Colonic mucosa (tissue), 4 donors: ENCODE data around the gene JAZF1. TPM values are rescaled to one million over a fixed set of nuclear protein-coding genes. Genes with fewer than 3 reads are reported as not detected.

Experiments
- DNase-seq: peaks from one replicate; pipeline ENCODE4 v3.0.0-alpha.2; 2020
- H3K27ac ChIP-seq: fragments of 200-600 bp; one replicate; pipeline ENCODE4 v1.8.0; 2021
- H3K27me3 ChIP-seq: fragments of 200-600 bp; one replicate; pipeline ENCODE4 v1.8.0; 2021
- H3K36me3 ChIP-seq: fragments of 200-600 bp; one replicate; pipeline ENCODE4 v1.8.0; 2021
- H3K4me1 ChIP-seq: fragments of 200-600 bp; one replicate; pipeline ENCODE4 v1.8.0; 2021; ENCODE audit warnings: mild to moderate bottlenecking
- H3K4me3 ChIP-seq: fragments of 200-600 bp; one replicate; pipeline ENCODE4 v1.8.0; 2021
- H3K9ac ChIP-seq, 2 donors: one replicate each; pipeline ENCODE4 v1.7.0; 2013; ENCODE audit warnings: control low read depth in 2 of 2, low read depth in 2 of 2, low read length in 2 of 2
- H3K9me3 ChIP-seq: fragments of 200-600 bp; one replicate; pipeline ENCODE4 v1.8.0; 2021
- CTCF ChIP-seq: fragments of 200-600 bp; IDR thresholded peaks from one replicate; pipeline ENCODE4 v1.8.0; 2022; ENCODE audit warnings: antibody characterized with exemption, mild to moderate bottlenecking
- intact Hi-C: fragments of 100-400 bp; cut with DNase I; formaldehyde crosslinking; loops from one replicate; pipeline ENCODE4 v1.14.1; 2022
- total RNA-seq, 2 donors: library from RNA; stranded (reverse); fragmentation: NEBNext Ultra II Directional in 1 of 2; extraction: Animal tissue kit (Norgen Biotek cat#: 25700) in 1 of 2; gene quantifications; one replicate each; pipeline ENCODE4 v1.2.1, GENCODE V29; 2021
- donor health status: healthy.
- donor health status: DM: no; HTN: no; CAD: no.
- donor health status: DM: no; HTN: no; CAD: no.

JAZF1 gene
- total RNA-seq, 2 donors from 2014 or later = 1.8 to 10.1 TPM

- Histone ChIP-seq H3K27me3 (no peaks in the 10 kb centered on the region), H3K4me1 (no peaks in the 10 kb centered on the region), H3K9ac (no peak overlapping the region), H3K4me3 (no peak overlapping the region), H3K27ac (no peak overlapping the region), H3K9me3 (no peaks in the 10 kb centered on the region), H3K36me3 (no peaks in the 10 kb centered on the region)
- DNase-seq = no peak
- intact Hi-C loops = no loop called here
- TF ChIP-seq CTCF = no peak
Measured at GRCh38 chr7:27936047-27936767, 244.4 kb downstream of the JAZF1 start.

GRCh38 chr7:27933671-27934565 lies 246.7 kb downstream of the JAZF1 start:
- H3K9me3 ChIP-seq = no peaks in the 10 kb centered on the region
- H3K9ac ChIP-seq = no peak overlapping the region
- no peak overlapping the region for H3K4me3 ChIP-seq
- TF ChIP-seq CTCF = no peak
- H3K36me3 ChIP-seq = no peaks in the 10 kb centered on the region
- no peak for DNase-seq
- H3K27me3 ChIP-seq = no peaks in the 10 kb centered on the region
- intact Hi-C loops = no loop called here
- H3K27ac ChIP-seq = no peak overlapping the region
- H3K4me1 ChIP-seq = no peaks in the 10 kb centered on the region

- no peaks in the 10 kb centered on the region for H3K4me1 ChIP-seq
- H3K36me3 ChIP-seq = no peaks in the 10 kb centered on the region
- intact Hi-C loops = no loop called here
- H3K4me3 ChIP-seq = no peak overlapping the region
- H3K27me3 ChIP-seq = no peaks in the 10 kb centered on the region
- no peak for TF ChIP-seq CTCF
- H3K27ac ChIP-seq = no peak overlapping the region
- H3K9ac ChIP-seq = no peak overlapping the region
- no peak for DNase-seq
- H3K9me3 ChIP-seq = no peaks in the 10 kb centered on the region
Measured at GRCh38 chr7:27930910-27931476, 249.6 kb downstream of the JAZF1 start.

GRCh38 chr7:27929127-27929526 lies 251.5 kb downstream of the JAZF1 start:
- no peak overlapping the region for H3K4me3 ChIP-seq
- no peaks in the 10 kb centered on the region for H3K4me1 ChIP-seq
- H3K27ac ChIP-seq = no peak overlapping the region
- no peak for DNase-seq
- intact Hi-C loops = loop anchor here (10.0 kb wide), 3 partner anchors 144 to 694 kb away; no protein-coding TSS in a partner anchor
- H3K36me3 ChIP-seq = no peaks in the 10 kb centered on the region
- no peaks in the 10 kb centered on the region for H3K9me3 ChIP-seq
- H3K27me3 ChIP-seq = no peaks in the 10 kb centered on the region
- TF ChIP-seq CTCF = no peak
- H3K9ac ChIP-seq = no peak overlapping the region

GRCh38 chr7:27928001-27928400 lies 252.6 kb downstream of the JAZF1 start:
- no peak for TF ChIP-seq CTCF
- no peak overlapping the region for H3K9ac ChIP-seq
- intact Hi-C loops = loop anchor here (10.0 kb wide), 3 partner anchors 143 to 693 kb away; no protein-coding TSS in a partner anchor
- H3K4me1 ChIP-seq = no peaks in the 10 kb centered on the region
- no peaks in the 10 kb centered on the region for H3K27me3 ChIP-seq
- H3K9me3 ChIP-seq = no peaks in the 10 kb centered on the region
- no peaks in the 10 kb centered on the region for H3K36me3 ChIP-seq
- no peak overlapping the region for H3K4me3 ChIP-seq
- no peak for DNase-seq
- no peak overlapping the region for H3K27ac ChIP-seq
